ENCODE results near the gene HOXA4.

The HOXA4 gene

DNA sequence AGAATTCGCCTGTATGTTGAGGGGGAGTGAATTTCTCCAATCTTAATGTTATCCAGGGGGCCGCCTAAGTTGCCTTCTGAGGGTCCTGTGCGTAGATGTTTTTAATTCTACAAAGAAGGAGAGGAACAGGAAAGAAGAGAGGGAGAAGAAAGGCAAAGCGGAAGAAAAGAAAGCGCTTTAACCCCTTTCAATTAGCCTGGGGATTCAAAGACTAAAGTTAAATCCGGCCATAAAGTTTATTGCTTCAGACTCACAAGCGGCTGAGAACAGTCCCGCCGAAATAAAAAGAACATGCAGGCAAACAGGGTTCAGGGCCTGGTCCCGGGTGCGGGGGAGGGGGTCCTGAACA is 8.4 kb upstream of the HOXA4 start:
- H3K36me3 Mint-ChIP-seq, result no peaks in the 10 kb centered on the region
- ATAC-seq, result no peak
- peaks cover 23% of the 10 kb centered on the region for H3K4me1 Mint-ChIP-seq
- no peak overlapping the region for H3K4me3 Mint-ChIP-seq
- DNase-seq (ENCODE audit: low spot score in 2 of 2), result no peak
- no peak overlapping the region for H3K27ac Mint-ChIP-seq
- no peaks in the 10 kb centered on the region for H3K9me3 Mint-ChIP-seq

DNA sequence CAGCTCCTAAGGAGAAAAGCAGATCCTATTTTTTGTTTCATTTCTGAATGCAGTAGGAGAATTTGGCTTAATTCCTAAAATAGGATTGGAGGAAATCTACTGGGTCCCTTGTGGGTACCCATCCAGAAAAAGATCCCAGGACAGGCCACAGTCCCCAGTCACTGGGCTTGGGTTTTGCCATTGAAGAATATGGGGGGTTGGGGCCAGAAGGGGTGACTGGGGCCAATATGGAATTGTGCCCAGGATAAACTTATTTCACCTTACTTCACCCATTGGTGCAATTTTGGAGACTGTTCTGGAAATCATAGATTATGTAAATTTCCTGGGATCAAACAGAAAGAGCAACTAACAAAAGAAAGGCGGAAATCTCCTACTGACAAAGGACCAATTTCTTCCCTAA is 7.9 kb upstream of the HOXA4 start:
- no peak overlapping the region for H3K4me3 Mint-ChIP-seq
- H3K4me1 Mint-ChIP-seq, result peaks cover 25% of the 10 kb centered on the region
- ATAC-seq, result no peak
- no peak for DNase-seq (ENCODE audit: low spot score in 2 of 2)
- no peaks in the 10 kb centered on the region for H3K36me3 Mint-ChIP-seq
- H3K9me3 Mint-ChIP-seq, result no peaks in the 10 kb centered on the region
- no peak overlapping the region for H3K27ac Mint-ChIP-seq

- H3K36me3 Mint-ChIP-seq, result no peaks in the 10 kb centered on the region
- no peak overlapping the region for H3K27ac Mint-ChIP-seq
- no peak for ATAC-seq
- H3K9me3 Mint-ChIP-seq, result no peaks in the 10 kb centered on the region
- peaks cover 25% of the 10 kb centered on the region for H3K4me1 Mint-ChIP-seq
- H3K4me3 Mint-ChIP-seq, result no peak overlapping the region
- no peak for DNase-seq (ENCODE audit: low spot score in 2 of 2)
These were observed 7.2 kb upstream of the HOXA4 start for GRCh38 chr7:27137640-27138315.

DNA sequence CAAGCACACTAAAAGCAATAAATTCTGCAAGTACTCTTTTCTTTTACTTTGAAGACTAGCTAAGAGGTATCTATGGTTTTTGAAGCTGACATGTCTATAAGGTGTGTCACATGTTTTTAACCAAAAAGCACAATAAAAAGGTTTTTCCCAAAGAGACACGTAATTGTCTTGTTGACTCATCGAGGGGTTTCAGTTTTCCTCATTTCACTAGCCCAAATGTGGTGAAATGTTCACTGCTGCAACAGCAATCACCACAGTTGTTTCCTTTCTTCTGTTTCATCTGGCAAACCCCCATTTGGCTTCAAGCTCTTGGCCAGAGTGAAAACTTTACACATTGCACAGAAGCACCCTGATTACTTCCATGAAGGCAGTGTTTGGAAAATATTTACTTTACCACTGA is 3.8 kb upstream of the HOXA4 start:
- DNase-seq (ENCODE audit: low spot score in 2 of 2), result no peak
- Mint-ChIP-seq H3K4me3 (no peak overlapping the region), H3K36me3 (no peaks in the 10 kb centered on the region), H3K9me3 (no peaks in the 10 kb centered on the region), H3K27ac (no peak overlapping the region), H3K4me1 (peaks cover 25% of the 10 kb centered on the region)
- peak; percentile 75 for ATAC-seq

- Mint-ChIP-seq H3K4me3 (no peak overlapping the region), H3K36me3 (no peaks in the 10 kb centered on the region), H3K27ac (no peak overlapping the region), H3K4me1 (peaks cover 25% of the 10 kb centered on the region), H3K9me3 (no peaks in the 10 kb centered on the region)
- ATAC-seq (no peak), DNase-seq (ENCODE audit: low spot score in 2 of 2) (no peak)
These were observed 3.1 kb upstream of the HOXA4 start for GRCh38 chr7:27133409-27134231.

DNA sequence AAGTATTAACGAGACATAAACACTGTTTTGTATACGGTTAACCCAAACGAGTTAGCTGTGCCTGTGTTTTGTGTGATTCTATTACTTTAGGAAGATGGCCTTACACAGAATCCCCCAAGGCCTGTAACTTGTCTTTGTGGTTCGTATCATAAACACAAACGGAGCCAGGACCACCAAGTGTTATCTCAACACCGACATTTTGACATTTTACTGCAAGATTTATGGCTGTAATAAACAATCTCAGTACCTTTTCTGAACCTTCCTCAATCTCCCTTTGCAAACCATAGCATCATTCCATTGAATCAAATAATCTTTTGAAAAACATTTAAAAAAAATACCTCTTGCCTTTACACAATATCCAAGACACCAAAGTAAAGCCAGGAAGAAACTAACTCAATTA is 2.4 kb upstream of the HOXA4 start:
- no peaks in the 10 kb centered on the region for H3K36me3 Mint-ChIP-seq
- no peaks in the 10 kb centered on the region for H3K9me3 Mint-ChIP-seq
- no peak overlapping the region for H3K27ac Mint-ChIP-seq
- H3K4me3 Mint-ChIP-seq, result no peak overlapping the region
- ATAC-seq (no peak), DNase-seq (ENCODE audit: low spot score in 2 of 2) (no peak)
- peaks cover 25% of the 10 kb centered on the region for H3K4me1 Mint-ChIP-seq

- Mint-ChIP-seq H3K4me1 (peaks cover 25% of the 10 kb centered on the region), H3K27ac (no peak overlapping the region), H3K9me3 (no peaks in the 10 kb centered on the region), H3K4me3 (no peak overlapping the region), H3K36me3 (no peaks in the 10 kb centered on the region)
- ATAC-seq (no peak), DNase-seq (ENCODE audit: low spot score in 2 of 2) (no peak)
These were observed 1.7 kb upstream of the HOXA4 start for GRCh38 chr7:27132214-27132613.

DNA sequence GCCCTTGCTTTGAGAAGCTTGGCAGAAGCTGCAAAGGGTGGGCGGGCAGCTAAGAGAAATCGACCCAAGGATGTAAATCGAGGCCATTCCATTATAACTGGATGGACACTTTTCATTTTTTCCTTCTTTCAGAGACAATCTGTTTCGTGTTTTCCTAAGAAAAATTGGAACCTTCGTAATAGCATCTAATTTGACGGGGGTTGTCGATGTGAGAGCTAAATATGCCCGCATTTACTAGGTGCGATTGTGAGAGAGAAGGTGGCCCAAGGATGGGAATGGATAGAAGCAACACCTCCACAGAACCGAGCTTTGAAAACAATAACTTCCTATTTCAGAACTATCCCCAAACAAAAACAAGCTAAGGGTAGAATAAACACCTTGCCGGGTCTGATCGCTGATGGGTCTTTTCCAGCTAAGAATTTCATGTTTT is 848 bp upstream of the HOXA4 start:
- Mint-ChIP-seq H3K27ac (no peak overlapping the region), H3K4me1 (peaks cover 25% of the 10 kb centered on the region), H3K36me3 (no peaks in the 10 kb centered on the region), H3K4me3 (peak overlapping the region; percentile 59), H3K9me3 (no peaks in the 10 kb centered on the region)
- DNase-seq (ENCODE audit: low spot score in 2 of 2) (no peak), ATAC-seq (no peak)

DNA sequence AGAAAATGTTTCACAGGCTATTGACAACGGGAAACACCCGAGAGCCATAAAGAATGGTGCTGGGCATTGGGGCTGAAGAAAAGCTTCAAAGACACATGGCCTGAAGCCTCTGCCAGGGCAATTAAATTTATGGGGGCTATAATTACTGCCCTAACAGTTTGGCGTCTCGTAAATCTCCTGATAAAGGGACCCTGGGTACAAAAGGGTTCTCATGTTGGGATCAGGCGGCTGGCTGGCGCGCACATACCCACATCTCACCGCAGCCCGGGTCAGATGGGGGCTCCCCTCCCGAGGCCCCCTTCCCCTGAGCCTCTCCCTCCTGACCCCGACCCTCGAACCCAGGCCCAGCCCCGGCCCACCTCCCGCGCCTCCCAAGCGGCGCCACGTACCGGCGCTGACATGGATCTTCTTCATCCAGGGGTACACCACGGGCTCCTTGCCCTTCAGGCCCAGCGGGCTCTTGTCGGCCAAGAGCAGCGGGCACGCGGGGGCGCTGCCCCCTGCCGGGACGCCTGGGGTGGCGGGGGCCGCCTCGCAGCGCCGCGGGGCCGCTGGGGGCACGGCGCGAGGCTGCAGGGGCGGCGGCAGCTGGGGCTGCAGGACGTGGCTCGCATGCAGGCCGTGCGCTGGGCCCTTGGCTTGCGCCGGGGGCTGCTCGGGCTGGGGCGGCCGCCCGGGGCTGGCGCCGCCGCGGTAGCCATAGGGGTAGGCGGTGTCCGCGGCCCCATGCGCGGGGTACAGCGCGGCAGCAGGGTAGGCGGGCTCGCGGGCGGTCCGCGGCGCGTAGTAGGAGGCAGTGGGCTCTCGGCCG is 623 bp downstream of the HOXA4 start:
- no peaks in the 10 kb centered on the region for H3K9me3 Mint-ChIP-seq
- H3K4me3 Mint-ChIP-seq, result peak overlapping the region; percentile 59
- no peaks in the 10 kb centered on the region for H3K36me3 Mint-ChIP-seq
- ATAC-seq (peak; percentile 53), DNase-seq (ENCODE audit: low spot score in 2 of 2) (no peak)
- H3K27ac Mint-ChIP-seq, result no peak overlapping the region
- H3K4me1 Mint-ChIP-seq, result peaks cover 12% of the 10 kb centered on the region

DNA sequence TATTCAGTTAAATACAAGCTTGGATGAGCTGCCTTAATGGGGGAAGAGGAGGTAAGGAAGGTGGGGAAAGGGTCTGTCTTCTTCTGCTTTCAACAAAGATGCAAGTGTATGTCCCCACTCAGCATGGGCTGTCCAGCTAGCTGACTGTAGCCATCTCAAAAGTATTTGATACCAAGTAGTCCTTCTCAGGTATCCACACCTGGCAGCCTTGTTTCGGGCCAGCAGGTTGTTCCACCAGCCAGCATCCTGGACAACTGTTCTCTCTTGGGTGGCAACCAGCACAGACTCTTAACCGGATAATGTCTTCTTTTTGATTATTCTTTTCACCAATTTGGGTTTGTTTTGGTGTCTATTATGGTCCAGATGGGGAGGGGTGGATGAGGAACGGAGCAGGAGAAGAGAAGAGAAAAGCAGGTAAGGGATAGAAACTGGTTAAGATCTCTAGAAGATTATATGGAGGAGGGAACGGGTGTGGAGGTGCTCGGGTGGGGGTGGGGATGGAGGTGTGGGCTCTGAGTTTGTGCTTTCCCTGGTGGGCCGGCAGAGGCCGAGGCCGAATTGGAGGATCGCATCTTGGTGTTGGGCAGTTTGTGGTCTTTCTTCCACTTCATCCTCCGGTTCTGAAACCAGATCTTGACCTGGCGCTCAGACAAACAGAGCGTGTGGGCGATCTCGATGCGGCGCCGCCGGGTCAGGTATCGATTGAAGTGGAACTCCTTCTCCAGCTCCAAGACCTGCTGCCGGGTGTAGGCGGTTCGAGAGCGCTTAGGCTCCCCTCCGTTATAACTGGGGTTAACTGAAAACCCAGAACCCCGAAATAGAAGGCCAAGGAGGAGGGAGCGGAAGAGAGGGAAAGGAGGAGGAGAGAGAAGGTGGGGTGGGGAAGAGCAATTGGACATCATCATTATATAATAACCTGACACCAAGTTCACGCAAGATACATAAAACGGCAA is 1.5 kb downstream of the HOXA4 start:
- Mint-ChIP-seq H3K27ac (no peak overlapping the region), H3K9me3 (no peaks in the 10 kb centered on the region), H3K4me1 (peaks cover 3% of the 10 kb centered on the region), H3K36me3 (no peaks in the 10 kb centered on the region), H3K4me3 (peak overlapping the region; percentile 11)
- no peak for DNase-seq (ENCODE audit: low spot score in 2 of 2)
- no peak for ATAC-seq

DNA sequence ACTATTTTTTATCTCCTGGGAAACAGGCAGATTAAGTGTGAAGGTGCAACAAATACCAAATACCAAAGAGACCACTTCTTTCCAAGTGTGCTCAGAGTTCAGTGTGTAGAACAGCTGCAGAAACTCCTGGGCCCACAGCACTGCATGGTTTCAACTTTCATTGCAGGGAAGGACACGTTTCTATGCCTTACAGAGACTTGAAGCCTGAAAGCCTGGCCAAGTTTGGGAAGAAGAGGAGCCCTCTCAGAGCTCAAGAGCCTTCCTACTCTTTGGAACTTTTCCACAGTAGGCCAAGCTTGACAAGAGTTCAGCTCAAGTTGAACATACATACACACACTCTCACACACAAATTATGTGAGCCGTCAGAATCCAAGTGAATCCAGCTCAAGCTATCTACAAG is 2.5 kb downstream of the HOXA4 start:
- DNase-seq (ENCODE audit: low spot score in 2 of 2), result no peak
- no peaks in the 10 kb centered on the region for H3K4me1 Mint-ChIP-seq
- no peaks in the 10 kb centered on the region for H3K36me3 Mint-ChIP-seq
- no peak overlapping the region for H3K27ac Mint-ChIP-seq
- no peak overlapping the region for H3K4me3 Mint-ChIP-seq
- H3K9me3 Mint-ChIP-seq, result no peaks in the 10 kb centered on the region
- no peak for ATAC-seq

GRCh38 chr7:27126596-27127327 is 3.8 kb downstream of the HOXA4 start:
- no peak for ATAC-seq
- Mint-ChIP-seq H3K4me3 (no peak overlapping the region), H3K9me3 (no peaks in the 10 kb centered on the region)

GRCh38 chr7:27125986-27126394 is 4.6 kb downstream of the HOXA4 start:
- Mint-ChIP-seq H3K4me1 (no peaks in the 10 kb centered on the region), H3K27ac (no peak overlapping the region), H3K36me3 (no peaks in the 10 kb centered on the region), H3K9me3 (no peaks in the 10 kb centered on the region), H3K4me3 (no peak overlapping the region)
- no peak for DNase-seq (ENCODE audit: low spot score in 2 of 2)
- no peak for ATAC-seq

More at GRCh38 chr7:27126596-27127327, 3.8 kb downstream of the HOXA4 start:
- H3K27ac Mint-ChIP-seq, result no peak overlapping the region
- DNase-seq (ENCODE audit: low spot score in 2 of 2), result no peak
- no peaks in the 10 kb centered on the region for H3K36me3 Mint-ChIP-seq
- H3K4me1 Mint-ChIP-seq, result no peaks in the 10 kb centered on the region

Measured in stimulated activated effector memory CD8-positive, alpha-beta T cell treated with anti-CD3 and anti-CD28 coated beads, Interleukin-12 subunit alpha, Interleukin-12 subunit beta, amount 100 ng/mL, for 72 hours (primary cell).